ENCODE data around the gene GNG13. TPM values are rescaled to one million over a fixed set of nuclear protein-coding genes. Genes with fewer than 3 reads are reported as not detected.
A peak's percentile ranks its signal among the peaks of the same experiment; 100 is the strongest.

Gene GNG13
- total and polyA plus RNA-seq, 9 of the 15 experiments (the other 6 are each of a cell fraction or from before 2014, with no cell fraction given), result not detected

GRCh38 chr16:784431-784830 lies 16.1 kb downstream of the GNG13 start (continued):
- TF ChIP-seq TCF7 (IDR thresholded peaks at IDR 0.05; ENCODE audit: borderline replicate concordance) (no peak), ZNF3 (CRISPR knock-in tag; IDR thresholded peaks at IDR 0.05) (no peak)

- FAIRE-seq (no peak), ATAC-seq (peak; percentile 17), DNase-seq (ENCODE audit: extremely low read depth in 1 of 4, low spot score in 3 of 4) (peak; percentile 70 to 81 (median 75))
- intact Hi-C loops (cut with micrococcal nuclease), result no loop called here
- Histone ChIP-seq H3K9me1 (ENCODE audit: control insufficient read depth, insufficient read depth, low read length) (no peaks in the 10 kb centered on the region), H3K27me3 (ENCODE audit: control insufficient read depth in 2 of 2, insufficient read depth in 2 of 2, low read length in 2 of 2) (peaks cover 0 to 11% of the 10 kb centered on the region in 2 experiments; a peak in 2 of 5 replicates), H3K79me2 (ENCODE audit: control insufficient read depth, insufficient read depth, low read length) (peaks cover 15% of the 10 kb centered on the region), H3K27ac (ENCODE audit: extremely low read depth, low read depth, low read length) (no peak overlapping the region), H3K4me2 (ENCODE audit: insufficient read depth, low read length) (no peak overlapping the region), H4K20me1 (replicated peaks; ENCODE audit: control insufficient read depth, insufficient read depth, low read length) (peaks cover 10% of the 10 kb centered on the region), H3K4me3 (no peak overlapping the region), H3K4me1 (replicated peaks in 1 of 2; ENCODE audit: control insufficient read depth in 2 of 2, insufficient read depth in 2 of 2, low read length in 2 of 2) (peaks cover 11 to 89% of the 10 kb centered on the region in 2 experiments; a peak in 4 of 5 replicates), H3K9me3 (replicated peaks; ENCODE audit: control insufficient read depth, insufficient read depth, low read depth, low read length) (no peaks in the 10 kb centered on the region), H2AFZ (ENCODE audit: low read depth, low read length) (no peak overlapping the region), H3K36me3 (ENCODE audit: control insufficient read depth, insufficient read depth, low read length) (peaks cover 27% of the 10 kb centered on the region; the same call in 2 of the 3 replicates), H3K9ac (ENCODE audit: insufficient read depth in 1 of 2, low read depth in 2 of 2, low read length in 2 of 2) (peak overlapping the region in 1 of 2 experiments; percentile 81; a peak in 2 of 4 replicates)
- ChIA-PET POLR2A (interaction anchor here (0.5 to 2.9 kb wide), 5 partner anchors 11 to 74 kb away, joined by 3 to 11 read pairs (median 3); no protein-coding TSS in a partner anchor), CTCF (ENCODE audit: low intra/inter-chr PET ratio) (interaction anchor here (0.5 to 3.9 kb wide), 2 partner anchors 34 to 72 kb away, joined by 6 to 73 read pairs; no protein-coding TSS in a partner anchor)
- BruUV-seq (replicated peaks), result no TSS peak
- in situ Hi-C loops (cut with MboI), result no loop called here
- 36% methylated on average over 10 of the region's 17 CpGs for WGBS (ENCODE audit: insufficient coverage, low coverage, missing lambda C conversion rate)
- peak; percentile 55 for TF ChIP-seq POLR2G (IDR thresholded peaks at IDR 0.05; ENCODE audit: low read depth, low read length)
- peak; percentile 79 for TF ChIP-seq TFAP4 (CRISPR knock-in tag; IDR thresholded peaks at IDR 0.05; ENCODE audit: borderline replicate concordance)
- TF ChIP-seq GATA2 (CRISPR knock-in tag; IDR thresholded peaks at IDR 0.05), result 0 out of 2 replicates have a peak, but pooled peaks have one; percentile 38
- peak; percentile 25 for TF ChIP-seq PRDM10 (IDR thresholded peaks at IDR 0.05; ENCODE audit: partially characterized antibody)
- peak; percentile 74 for TF ChIP-seq NFIC (IDR thresholded peaks at IDR 0.05)
- TF ChIP-seq VEZF1 (CRISPR knock-in tag; IDR thresholded peaks at IDR 0.05), result peak; percentile 42
- TF ChIP-seq HNRNPUL1 (IDR thresholded peaks at IDR 0.05; ENCODE audit: low read length), result no peak
- peak; percentile 47; the same call in 1 of the 2 replicates for TF ChIP-seq SMAD4 (CRISPR knock-in tag; conservative IDR thresholded peaks at IDR 0.05)
Measured at GRCh38 chr16:783404-784161, 17.0 kb downstream of the GNG13 start.

Measured in K562 (cell line).